Renal cortex interstitium (tissue), 15 donors: ENCODE results near the gene MBD2. TPM values are rescaled to one million over a fixed set of nuclear protein-coding genes. Genes with fewer than 3 reads are reported as not detected.
A peak's percentile ranks its signal among the peaks of the same experiment; 100 is the strongest.
"Not testable (repeated sequence)": the region's sequence is repeated elsewhere in the genome, so short reads cannot be mapped to it uniquely, and the experiment has no call there.

Experiments used
- DNase-seq, 11 donors: peaks; one replicate each; pipeline ENCODE4 v3.0.0-alpha.2; 2013; ENCODE audit warnings: low read depth in 9 of 11, low spot score in 4 of 11; ENCODE audit errors: extremely low read depth in 1 of 11
- long read RNA-seq, 16 experiments: transcript quantifications; one replicate each; lab custom pipeline, GENCODE V29; 2026
- polyA plus RNA-seq, 3 donors: library from polyadenylated mRNA; unstranded; fragments of 120-200 nt; gene quantifications; one replicate each; pipeline ENCODE4 v1.2.1, GENCODE V29; 2013; ENCODE audit not compliant: insufficient read length in 3 of 3

The MBD2 gene
- 100 to 1,000 TPM; 102 to 141 (median 123) TPM for polyA plus RNA-seq
- long read RNA-seq, donor 1, full-length matches to known transcripts: 19 of 43 reads
- long read RNA-seq, donor 1, partial matches to known transcripts: 24 of 43 reads
- long read RNA-seq, donor 1, other reads (novel, unspliced or antisense): 0 of 43 reads
- long read RNA-seq, donor 2, full-length matches to known transcripts: 13 of 27 reads
- long read RNA-seq, donor 2, partial matches to known transcripts: 14 of 27 reads
- long read RNA-seq, donor 2, other reads (novel, unspliced or antisense): 0 of 27 reads
- long read RNA-seq, donor 3, full-length matches to known transcripts: 35 of 42 reads
- long read RNA-seq, donor 3, partial matches to known transcripts: 7 of 42 reads
- long read RNA-seq, donor 3, other reads (novel, unspliced or antisense): 0 of 42 reads
- long read RNA-seq, donor 4, full-length matches to known transcripts: 19 of 19 reads
- long read RNA-seq, donor 4, partial matches to known transcripts: 0 of 19 reads
- long read RNA-seq, donor 4, other reads (novel, unspliced or antisense): 0 of 19 reads
- long read RNA-seq, donor 5: 0 reads
- long read RNA-seq, donor 6, full-length matches to known transcripts: 22 of 30 reads
- long read RNA-seq, donor 6, partial matches to known transcripts: 8 of 30 reads
- long read RNA-seq, donor 6, other reads (novel, unspliced or antisense): 0 of 30 reads
- long read RNA-seq, donor 7, full-length matches to known transcripts: 24 of 40 reads
- long read RNA-seq, donor 7, partial matches to known transcripts: 16 of 40 reads
- long read RNA-seq, donor 7, other reads (novel, unspliced or antisense): 0 of 40 reads
- long read RNA-seq, donor 8: 0 reads
- long read RNA-seq, donor 9, full-length matches to known transcripts: 30 of 30 reads
- long read RNA-seq, donor 9, partial matches to known transcripts: 0 of 30 reads
- long read RNA-seq, donor 9, other reads (novel, unspliced or antisense): 0 of 30 reads
- long read RNA-seq, donor 10, full-length matches to known transcripts: 21 of 31 reads
- long read RNA-seq, donor 10, partial matches to known transcripts: 10 of 31 reads
- long read RNA-seq, donor 10, other reads (novel, unspliced or antisense): 0 of 31 reads
- long read RNA-seq, donor 11, full-length matches to known transcripts: 30 of 35 reads
- long read RNA-seq, donor 11, partial matches to known transcripts: 0 of 35 reads
- long read RNA-seq, donor 11, other reads (novel, unspliced or antisense): 5 of 35 reads
- long read RNA-seq, donor 12, full-length matches to known transcripts: 9 of 9 reads
- long read RNA-seq, donor 12, partial matches to known transcripts: 0 of 9 reads
- long read RNA-seq, donor 12, other reads (novel, unspliced or antisense): 0 of 9 reads
- long read RNA-seq, donor 13: 0 reads
- long read RNA-seq, donor 14, full-length matches to known transcripts: 20 of 20 reads
- long read RNA-seq, donor 14, partial matches to known transcripts: 0 of 20 reads
- long read RNA-seq, donor 14, other reads (novel, unspliced or antisense): 0 of 20 reads
- long read RNA-seq, donor 15, full-length matches to known transcripts: 10 of 10 reads
- long read RNA-seq, donor 15, partial matches to known transcripts: 0 of 10 reads
- long read RNA-seq, donor 15, other reads (novel, unspliced or antisense): 0 of 10 reads
- long read RNA-seq, donor 16, full-length matches to known transcripts: 69 of 87 reads
- long read RNA-seq, donor 16, partial matches to known transcripts: 18 of 87 reads
- long read RNA-seq, donor 16, other reads (novel, unspliced or antisense): 0 of 87 reads

GRCh38 chr18:54224379-54225014 lies at the start of gene MBD2:
Gene MBD2, minus strand, starts transcription at chr18:54224669. Its CDS starts 110 bp downstream, at chr18:54224559.
- DNase-seq: peak; percentile 89 to 96 (median 93)

GRCh38 chr18:54269893-54270844 lies 45.7 kb upstream of the MBD2 start:
- DNase-seq: peak in 5 of 11 donors; percentile 33 to 55 (median 41)

- DNase-seq: no peak
Observed at GRCh38 chr18:54268751-54269150, 44.3 kb upstream of the MBD2 start.

- no peak for DNase-seq
Observed at GRCh38 chr18:54267701-54268100, 43.2 kb upstream of the MBD2 start.

GRCh38 chr18:54263904-54264336 lies 39.5 kb upstream of the MBD2 start:
- DNase-seq: no peak

- DNase-seq: no peak
Observed at GRCh38 chr18:54261894-54262293, 37.4 kb upstream of the MBD2 start.

- no peak for DNase-seq
Observed at GRCh38 chr18:54260396-54261072, 36.1 kb upstream of the MBD2 start.

- not testable (repeated sequence) for DNase-seq
Observed at GRCh38 chr18:54257818-54258217, 33.3 kb upstream of the MBD2 start.

- no peak for DNase-seq
Observed at GRCh38 chr18:54257015-54257414, 32.5 kb upstream of the MBD2 start.

- DNase-seq: no peak
Observed at GRCh38 chr18:54255141-54255540, 30.7 kb upstream of the MBD2 start.

GRCh38 chr18:54254265-54254758 lies 29.8 kb upstream of the MBD2 start:
- peak in 1 of 11 donors; percentile 18 for DNase-seq

- DNase-seq: no peak
Observed at GRCh38 chr18:54251606-54252390, 27.3 kb upstream of the MBD2 start.

GRCh38 chr18:54250846-54251261 lies 26.4 kb upstream of the MBD2 start:
- DNase-seq: no peak

GRCh38 chr18:54247511-54248175 lies 23.2 kb upstream of the MBD2 start:
- DNase-seq: no peak
